HPDE6-E6E7 (cell line): ENCODE data around the gene DDA1.
"Not testable (repeated sequence)": the region's sequence is repeated elsewhere in the genome, so short reads cannot be mapped to it uniquely, and the experiment has no call there.

Source experiments
- DNase-seq: peaks from one replicate; pipeline ENCODE4 v3.0.0; 2011; ENCODE audit warnings: missing footprints; ENCODE audit errors: extremely low spot score

Gene DDA1

GRCh38 chr19:17346109-17346671, 36.8 kb downstream of the DDA1 start:
- peak; percentile 78 for DNase-seq

GRCh38 chr19:17347361-17347760, 38.0 kb downstream of the DDA1 start:
- DNase-seq: no peak

DNA sequence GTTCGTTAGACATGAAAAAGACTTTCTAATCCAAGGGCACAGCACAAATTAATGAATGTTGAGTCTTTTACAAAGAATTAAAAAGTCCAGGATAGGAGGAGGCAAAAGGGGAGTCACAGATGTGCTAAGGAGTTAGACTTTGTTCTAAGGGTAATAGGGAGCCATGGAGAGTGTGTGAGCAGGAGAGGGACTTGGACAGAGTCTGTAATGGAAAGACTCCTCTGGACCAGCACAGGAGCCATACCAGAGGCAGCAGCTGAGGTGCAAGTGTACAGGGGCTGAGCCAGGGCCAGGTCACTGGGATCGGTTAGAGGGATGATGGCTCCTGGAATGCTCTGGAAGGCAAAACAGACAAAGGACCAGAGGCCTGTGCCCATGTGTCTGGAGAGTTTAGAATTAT, 38.5 kb downstream of the DDA1 start:
- no peak for DNase-seq

GRCh38 chr19:17348700-17349099, 39.3 kb downstream of the DDA1 start:
- no peak for DNase-seq

- DNase-seq: no peak
These were observed 42.6 kb downstream of the DDA1 start for GRCh38 chr19:17351815-17352435.

- DNase-seq: no peak
These were observed 43.4 kb downstream of the DDA1 start for GRCh38 chr19:17352608-17353280.

GRCh38 chr19:17353386-17353785, 44.0 kb downstream of the DDA1 start:
- no peak for DNase-seq

DNA sequence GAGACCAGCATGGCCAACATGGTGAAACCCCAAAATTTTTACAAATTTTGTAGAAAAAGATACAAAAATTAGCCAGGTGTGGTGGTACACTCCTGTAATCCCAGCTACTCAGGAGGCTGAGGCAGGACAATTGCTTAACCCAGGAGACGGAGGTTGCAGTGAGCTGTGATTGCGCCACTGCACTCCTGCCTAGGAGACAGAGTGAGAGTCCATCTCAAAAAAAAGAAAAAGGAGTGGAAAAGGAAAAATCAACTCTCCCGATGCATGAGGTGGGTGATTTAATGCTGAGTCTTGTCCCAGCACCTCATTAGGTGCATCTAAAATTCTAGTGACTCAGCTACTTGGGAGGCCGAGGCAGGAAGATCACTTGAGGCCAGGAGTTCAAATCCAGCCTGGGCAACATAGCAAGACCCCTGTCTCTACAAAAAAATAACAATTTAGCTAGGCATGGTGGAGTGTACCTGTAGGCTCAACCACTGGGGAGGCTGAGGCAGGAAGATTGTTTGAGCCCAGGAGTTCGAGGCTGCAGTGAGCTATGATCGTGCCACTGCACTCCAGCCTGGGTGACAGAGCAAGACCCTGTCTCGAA, 47.8 kb downstream of the DDA1 start:
- DNase-seq: no peak

DNA sequence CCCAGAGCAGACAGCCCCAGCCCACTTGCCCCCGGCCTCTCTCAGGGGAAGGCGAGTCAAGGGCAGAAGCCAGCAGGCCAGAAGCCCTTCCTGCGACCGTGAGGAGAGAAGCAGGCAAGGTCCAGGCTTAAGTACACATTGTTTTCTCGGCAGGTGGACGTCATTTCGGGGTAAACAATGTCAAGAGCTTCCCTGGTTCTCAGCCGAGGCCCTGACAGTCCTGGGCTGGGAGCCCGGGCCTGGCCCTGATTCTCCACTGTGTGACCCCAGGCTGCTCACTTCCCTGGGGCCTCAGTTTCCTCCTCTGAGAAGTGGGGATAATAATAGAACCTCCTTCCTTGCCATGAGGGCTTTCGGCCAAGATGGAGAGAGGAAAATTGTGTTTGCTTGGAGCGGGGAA, 48.4 kb downstream of the DDA1 start:
- DNase-seq: no peak

DNA sequence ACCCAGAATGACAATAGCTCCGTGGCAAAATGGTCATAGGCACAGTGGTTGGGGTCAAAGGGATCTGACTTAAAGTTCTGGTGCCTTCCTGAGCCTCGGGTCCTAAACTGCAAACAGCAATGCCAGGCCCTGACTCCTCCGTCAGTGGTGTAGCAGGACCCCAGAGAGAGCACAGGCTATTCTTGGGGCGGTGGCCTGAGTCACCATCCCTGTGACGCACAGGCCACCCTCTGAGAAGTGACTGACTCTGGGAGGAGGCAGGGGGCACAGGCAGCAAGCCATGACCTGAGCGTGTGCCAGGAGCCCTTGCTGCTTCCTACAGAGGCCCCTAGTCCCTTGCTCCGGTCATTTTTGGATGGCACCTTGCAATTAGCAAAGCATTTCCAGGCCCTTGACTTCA, 49.0 kb downstream of the DDA1 start:
- no peak for DNase-seq

GRCh38 chr19:17359905-17360800, 50.8 kb downstream of the DDA1 start:
- DNase-seq: no peak

GRCh38 chr19:17363852-17364605, 54.7 kb downstream of the DDA1 start:
- DNase-seq: not testable (repeated sequence)

GRCh38 chr19:17365361-17365760, 56.0 kb downstream of the DDA1 start:
- DNase-seq: no peak

DNA sequence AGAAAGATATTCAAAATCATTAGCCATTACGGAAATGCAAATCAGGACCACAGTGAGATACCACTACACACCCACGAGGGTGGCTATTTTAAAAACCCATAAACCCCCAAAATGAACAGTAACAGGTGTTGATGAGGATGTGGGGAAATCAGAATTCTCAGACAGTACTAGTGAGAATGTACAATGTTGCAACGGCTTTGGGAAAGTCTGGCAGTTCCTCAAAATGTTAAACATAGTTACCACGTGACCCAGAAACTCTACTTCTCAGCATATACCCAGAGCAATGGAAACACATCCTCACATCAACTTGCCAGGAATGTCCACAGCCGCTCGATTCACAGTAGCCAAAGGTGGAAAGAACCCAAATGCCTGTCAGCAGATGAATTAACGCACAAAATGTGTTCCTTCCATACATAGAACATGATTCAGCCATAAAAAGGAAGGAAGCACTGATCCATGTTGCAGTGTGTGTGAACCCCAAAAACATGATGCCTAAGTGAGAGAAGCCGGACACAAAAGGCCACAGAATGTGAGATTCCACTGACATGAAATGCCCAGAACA, 60.7 kb downstream of the DDA1 start:
- DNase-seq: no peak
